Fibroblast of skin of scalp (primary cell): Measurements from ENCODE around the gene RNASE11.
"Not testable (repeated sequence)": the region's sequence is repeated elsewhere in the genome, so short reads cannot be mapped to it uniquely, and the experiment has no call there.

Experiments used
- DNase-seq: peaks from one replicate; pipeline ENCODE4 v3.0.0-alpha.2; 2013

RNASE11 gene

GRCh38 chr14:20614038-20614840 is 26.4 kb upstream of the RNASE11 start:
- DNase-seq = no peak

GRCh38 chr14:20613094-20614037 is 25.6 kb upstream of the RNASE11 start:
- DNase-seq = peak; percentile 99

- no peak for DNase-seq
Measured at GRCh38 chr14:20612403-20612802, 24.6 kb upstream of the RNASE11 start.

- no peak for DNase-seq
Measured at GRCh38 chr14:20611277-20611676, 23.5 kb upstream of the RNASE11 start.

- DNase-seq = peak; percentile 86
Measured at GRCh38 chr14:20610002-20610765, 22.4 kb upstream of the RNASE11 start.

- peak; percentile 90 for DNase-seq
Measured at GRCh38 chr14:20609215-20610001, 21.6 kb upstream of the RNASE11 start.

- DNase-seq = no peak
Measured at GRCh38 chr14:20608383-20609110, 20.7 kb upstream of the RNASE11 start.

- no peak for DNase-seq
Measured at GRCh38 chr14:20607617-20608016, 19.8 kb upstream of the RNASE11 start.

- no peak for DNase-seq
Measured at GRCh38 chr14:20606902-20607242, 19.1 kb upstream of the RNASE11 start.

GRCh38 chr14:20606190-20606901 is 18.5 kb upstream of the RNASE11 start:
- DNase-seq = peak; percentile 22

GRCh38 chr14:20603813-20604690 is 16.3 kb upstream of the RNASE11 start:
- DNase-seq = no peak

- DNase-seq = no peak
Measured at GRCh38 chr14:20602583-20602982, 14.8 kb upstream of the RNASE11 start.

- DNase-seq = no peak
Measured at GRCh38 chr14:20601522-20601921, 13.7 kb upstream of the RNASE11 start.

- no peak for DNase-seq
Measured at GRCh38 chr14:20597108-20597507, 9.3 kb upstream of the RNASE11 start.

GRCh38 chr14:20595726-20596125 is 7.9 kb upstream of the RNASE11 start:
- not testable (repeated sequence) for DNase-seq

GRCh38 chr14:20592574-20592973 is 4.8 kb upstream of the RNASE11 start:
- DNase-seq = no peak

- DNase-seq = no peak
Measured at GRCh38 chr14:20591235-20591634, 3.4 kb upstream of the RNASE11 start, which contains the start of gene RNASE12. Gene RNASE12, minus strand, starts transcription at chr14:20591376. Its CDS starts 653 bp downstream, at chr14:20590723.

- DNase-seq = no peak
Measured at GRCh38 chr14:20583908-20584307, 3.9 kb downstream of the RNASE11 start.

- DNase-seq = no peak
Measured at GRCh38 chr14:20583142-20583541, 4.7 kb downstream of the RNASE11 start.
